Endothelial cell of umbilical vein (primary cell): Measurements from ENCODE around the gene AQP2. TPM values are rescaled to one million over a fixed set of nuclear protein-coding genes. Genes with fewer than 3 reads are reported as not detected.

Source experiments
- BruUV-seq: library from RNA; stranded (reverse); fragments of 400-500 nt; replicated peaks from 2 replicates; lab custom pipeline; 2021; lab: Mats Ljungman, UMichigan
- CTCF ChIA-PET: fragments of 300-600, 350-600 bp; sonication (Branson Sonifier 250); formaldehyde crosslinking; loops from one replicate; lab custom pipeline; 2021; ENCODE audit warnings: antibody characterized with exemption, inconsistent platforms; lab: Charles Lee
- POLR2A ChIA-PET: fragments of 300-600, 350-600 bp; sonication (Branson Sonifier 250); formaldehyde crosslinking; loops from one replicate; lab custom pipeline; 2021; ENCODE audit warnings: antibody characterized with exemption, inconsistent platforms; lab: Charles Lee
- DNase-seq: peaks from one replicate; pipeline ENCODE4 v3.0.0-alpha.2; 2011; ENCODE audit warnings: low read depth, low spot score
- FAIRE-seq: peaks from 2 replicates; lab custom pipeline; 2011; peaks lifted over from hg19 to GRCh38; lab: Jason Lieb, UNC
- H2AFZ ChIP-seq: 2 replicates; pipeline ENCODE4 v1.6.0; 2012; ENCODE audit warnings: low read depth, low read length, control low read depth, inconsistent platforms
- H3K27ac ChIP-seq: 2 replicates; pipeline ENCODE4 v1.5.1; 2011; ENCODE audit warnings: low read depth, mild to moderate bottlenecking, control low read depth, low read length, moderate library complexity; ENCODE audit not compliant: insufficient read depth
- H3K27me3 ChIP-seq, 2 experiments: 2 replicates each; pipeline versions ENCODE4 v1.6.0 to v1.6.1; 2011; ENCODE audit warnings: low read length in 2 of 2, mixed read lengths in 1 of 2; ENCODE audit not compliant: control insufficient read depth in 2 of 2, insufficient read depth in 2 of 2
- H3K36me3 ChIP-seq, 2 experiments: 2 replicates in 1 of 2; 3 replicates in 1 of 2; pipeline ENCODE4 v1.5.1; 2011; ENCODE audit warnings: low read length in 2 of 2, mild to moderate bottlenecking in 1 of 2, moderate library complexity in 1 of 2; ENCODE audit not compliant: control insufficient read depth in 2 of 2, insufficient read depth in 2 of 2; ENCODE audit errors: extremely low read depth in 1 of 2
- H3K4me1 ChIP-seq: 3 replicates; pipeline ENCODE4 v1.5.1; 2011; ENCODE audit warnings: mild to moderate bottlenecking, low read length; ENCODE audit not compliant: control insufficient read depth, insufficient read depth; ENCODE audit errors: extremely low read depth
- H3K4me2 ChIP-seq: 2 replicates; pipeline ENCODE4 v1.6.1; 2011; ENCODE audit warnings: low read length, control low read depth, mixed read lengths; ENCODE audit not compliant: insufficient read depth
- H3K4me3 ChIP-seq, 3 experiments: fragments of 200-600 bp in 1 of 3; sonication (generic), shearing (Covaris generic) in 1 of 3; replicated peaks in 1 of 3; 2 replicates each; pipeline ENCODE4 v1.5.1; 2011 to 2016; ENCODE audit warnings: control low read depth in 3 of 3, low read length in 3 of 3, mild to moderate bottlenecking in 2 of 3, inconsistent platforms in 1 of 3, low read depth in 1 of 3, moderate library complexity in 1 of 3; ENCODE audit not compliant: insufficient read depth in 1 of 3
- H3K79me2 ChIP-seq: 2 replicates; pipeline ENCODE4 v1.6.0; 2012; ENCODE audit warnings: low read length, inconsistent platforms; ENCODE audit not compliant: control insufficient read depth, insufficient read depth
- H3K9ac ChIP-seq: replicated peaks from 2 replicates; pipeline ENCODE3; 2011; ENCODE audit warnings: low read length, control low read depth; ENCODE audit not compliant: insufficient read depth; ENCODE audit errors: extremely low read depth
- H3K9me1 ChIP-seq: replicated peaks from 3 replicates; pipeline ENCODE4 v1.6.0; 2011; ENCODE audit warnings: mild to moderate bottlenecking, low read length; ENCODE audit not compliant: control insufficient read depth, insufficient read depth; ENCODE audit errors: extremely low read depth
- H3K9me3 ChIP-seq: replicated peaks from 2 replicates; pipeline ENCODE4 v1.5.1; 2012; ENCODE audit warnings: low read length, inconsistent platforms; ENCODE audit not compliant: control insufficient read depth, insufficient read depth
- H4K20me1 ChIP-seq: replicated peaks from 2 replicates; pipeline ENCODE3; 2011; ENCODE audit warnings: mild to moderate bottlenecking, low read length; ENCODE audit not compliant: control insufficient read depth, insufficient read depth; ENCODE audit errors: extremely low read depth
- CTCF ChIP-seq, 2 donors: IDR thresholded peaks; 1 replicate in 1 of 2; 2 replicates in 1 of 2; pipeline ENCODE4 v1.5.1; 2011; ENCODE audit warnings: low read length in 2 of 2, mild to moderate bottlenecking in 2 of 2, moderate library complexity in 2 of 2, control low read depth in 1 of 2, inconsistent platforms in 1 of 2, low read depth in 1 of 2; ENCODE audit not compliant: insufficient read depth in 1 of 2; ENCODE audit errors: extremely low read depth in 1 of 2
- EZH2 ChIP-seq: IDR thresholded peaks from 2 replicates; pipeline ENCODE4 v1.6.1; 2012; ENCODE audit warnings: borderline replicate concordance, low read depth, mild to moderate bottlenecking, moderate library complexity, low read length, inconsistent platforms; ENCODE audit not compliant: severe bottlenecking
- FOS ChIP-seq: IDR thresholded peaks from 2 replicates; pipeline ENCODE4 v1.6.1; 2011; ENCODE audit warnings: mild to moderate bottlenecking, low read length, moderate library complexity, borderline replicate concordance; ENCODE audit not compliant: insufficient read depth
- GATA2 ChIP-seq: IDR thresholded peaks from 2 replicates; pipeline ENCODE4 v1.7.0; 2011; ENCODE audit warnings: low read depth, mild to moderate bottlenecking, moderate library complexity, mixed read lengths, low read length; ENCODE audit not compliant: insufficient read length, insufficient read depth
- JUN ChIP-seq: IDR thresholded peaks from 2 replicates; pipeline ENCODE4 v1.6.1; 2011; ENCODE audit warnings: borderline replicate concordance, low read depth; ENCODE audit not compliant: insufficient read length, insufficient read depth
- MAX ChIP-seq: IDR thresholded peaks from 2 replicates; pipeline ENCODE4 v1.6.1; 2011; ENCODE audit not compliant: insufficient read depth, insufficient read length
- MYC ChIP-seq: IDR thresholded peaks from one replicate; pipeline ENCODE4 v1.6.1; 2011; ENCODE audit warnings: mild to moderate bottlenecking, low read depth, low read length
- POLR2A ChIP-seq: IDR thresholded peaks from 2 replicates; pipeline ENCODE4 v1.6.1; 2012; ENCODE audit warnings: low read depth, mild to moderate bottlenecking, control low read depth, low read length
- POLR2AphosphoS5 ChIP-seq: IDR thresholded peaks from 2 replicates; pipeline ENCODE4 v1.6.1; 2012; ENCODE audit warnings: low read depth, mild to moderate bottlenecking, control low read depth, low read length, moderate library complexity; ENCODE audit not compliant: insufficient read depth
- dilution Hi-C: fragments of 300-500 bp; cut with MboI; formaldehyde crosslinking; loops from one replicate; pipeline ENCODE4 v1.15.0; 2019; ENCODE audit warnings: low sequenced_read_pairs; ENCODE audit not compliant: extremely low pct_ligation_motif_present
- intact Hi-C: fragments of 100-400 bp; cut with micrococcal nuclease; formaldehyde crosslinking; loops from one replicate; pipeline ENCODE4 v1.10.0; 2022
- polyA plus RNA-seq, 4 experiments: library from polyadenylated mRNA; depleted of rRNA in 3 of 4; stranded (reverse) in 3 of 4; unstranded in 1 of 4; fragments of >200 nt; gene quantifications; 2 replicates each; pipeline versions ENCODE4 v1.2.1 to v1.2.3, GENCODE V29; 2011 to 2012; ENCODE audit warnings: missing spikeins in 1 of 4
- total RNA-seq: library from RNA; stranded (reverse); gene quantifications from 2 replicates; pipeline ENCODE4 v1.2.3, GENCODE V29; 2021

The AQP2 gene
- total and polyA plus RNA-seq, 2 donors (not counting 3 experiments of a cell fraction or from before 2014, with no cell fraction given) = not detected

- no peaks in the 10 kb centered on the region for H3K79me2 ChIP-seq
- TF ChIP-seq MYC (no peak), GATA2 (no peak), EZH2 (no peak), MAX (no peak), CTCF (IDR thresholded peaks at IDR 0.05; ENCODE audit: extremely low read depth in 1 of 2, insufficient read depth in 1 of 2, low read depth in 1 of 2, low read length in 2 of 2) (no peak), FOS (no peak), POLR2A (no peak), POLR2AphosphoS5 (no peak), JUN (no peak)
- CTCF ChIA-PET = interaction anchor here (0.8 to 11.4 kb wide), 9 partner anchors 16 to 101 kb away, joined by 3 to 317 read pairs (median 112); partner anchors contain the start of gene ASIC1
- H4K20me1 ChIP-seq = no peaks in the 10 kb centered on the region
- no peak overlapping the region for H3K4me2 ChIP-seq
- no peak overlapping the region for H2AFZ ChIP-seq
- no peaks in the 10 kb centered on the region for H3K9me3 ChIP-seq
- H3K4me3 ChIP-seq = no peak overlapping the region
- dilution Hi-C loops (loop anchor here (25.0 kb wide), 1 partner anchor 97 kb away; the partner anchor contains the start of gene ASIC1), intact Hi-C loops (loop anchor here (5.0 kb wide), 1 partner anchor 212 kb away; no protein-coding TSS in a partner anchor)
- POLR2A ChIA-PET = no interaction called here
- no peak overlapping the region for H3K9ac ChIP-seq
- no peaks in the 10 kb centered on the region for H3K9me1 ChIP-seq
- H3K36me3 ChIP-seq = no peaks in the 10 kb centered on the region
- no peak overlapping the region for H3K27ac ChIP-seq
- FAIRE-seq (no peak), DNase-seq (no peak)
- no TSS peak for BruUV-seq
- peaks cover 11 to 15% of the 10 kb centered on the region in 2 experiments for H3K27me3 ChIP-seq
- peaks cover 20% of the 10 kb centered on the region for H3K4me1 ChIP-seq
Measured at GRCh38 chr12:49964849-49965624, 14.5 kb downstream of the AQP2 start.
